H1 (cell line): ENCODE measurements around the gene GALNT12. TPM values are rescaled to one million over a fixed set of nuclear protein-coding genes. Genes with fewer than 3 reads are reported as not detected.

ENCODE experiments used
- CTCF ChIA-PET: fragments of 300-600 bp; sonication (Branson Sonifier 250); formaldehyde crosslinking; loops from one replicate; lab custom pipeline; 2021; ENCODE audit not compliant: partially characterized antibody; lab: Charles Lee
- POLR2A ChIA-PET: fragments of 300-600 bp; sonication (Branson Sonifier 250); formaldehyde crosslinking; loops from one replicate; lab custom pipeline; 2021; ENCODE audit warnings: inconsistent platforms; ENCODE audit not compliant: partially characterized antibody; lab: Charles Lee
- DNase-seq, 2 experiments: peaks; one replicate each; pipeline versions ENCODE4 v3.0.0 to v3.0.0-alpha.2; 2010 to 2022; ENCODE audit warnings: low spot score in 2 of 2, low read depth in 1 of 2, mixed read lengths in 1 of 2
- FAIRE-seq: peaks from 2 replicates; lab custom pipeline; 2011; peaks lifted over from hg19 to GRCh38; lab: Jason Lieb, UNC
- H2AFZ ChIP-seq: 2 replicates; pipeline ENCODE4 v1.8.1; 2012; ENCODE audit warnings: low read length, inconsistent platforms
- H2AK5ac ChIP-seq: 2 replicates; pipeline ENCODE4 v1.6.1; 2013; ENCODE audit warnings: low read depth, low read length
- H2BK120ac ChIP-seq: replicated peaks from 2 replicates; pipeline ENCODE3; 2013; ENCODE audit warnings: low read depth, low read length, inconsistent platforms
- H2BK12ac ChIP-seq: 2 replicates; pipeline ENCODE4 v1.6.1; 2013; ENCODE audit warnings: low read depth, low read length
- H2BK15ac ChIP-seq: 2 replicates; pipeline ENCODE4 v1.6.1; 2013; ENCODE audit warnings: low read length
- H2BK20ac ChIP-seq: 2 replicates; pipeline ENCODE4 v1.6.1; 2013; ENCODE audit warnings: low read length
- H2BK5ac ChIP-seq: 2 replicates; pipeline ENCODE4 v1.6.1; 2013; ENCODE audit warnings: low read depth, low read length
- H3K14ac ChIP-seq: 2 replicates; pipeline ENCODE4 v1.6.1; 2013; ENCODE audit warnings: inconsistent platforms; ENCODE audit not compliant: insufficient read length
- H3K18ac ChIP-seq: 2 replicates; pipeline ENCODE4 v1.6.1; 2013; ENCODE audit warnings: low read length; ENCODE audit errors: extremely low read depth
- H3K23ac ChIP-seq: 2 replicates; pipeline ENCODE4 v1.6.1; 2013; ENCODE audit warnings: inconsistent platforms; ENCODE audit not compliant: insufficient read length
- H3K23me2 ChIP-seq: 2 replicates; pipeline ENCODE4 v1.6.1; 2013; ENCODE audit warnings: low read depth, low read length
- H3K27ac ChIP-seq: 2 replicates; pipeline ENCODE4 v1.6.1; 2011; ENCODE audit warnings: low read depth, low read length, inconsistent platforms
- H3K27me3 ChIP-seq, 4 experiments: replicated peaks in 1 of 4; 1 replicate in 1 of 4; 2 replicates in 3 of 4; pipeline versions ENCODE4 v1.6.1 to v1.8.1; 2011 to 2013; ENCODE audit warnings: low read length in 3 of 4, mild to moderate bottlenecking in 3 of 4, inconsistent platforms in 2 of 4, mixed read lengths in 2 of 4, moderate library complexity in 1 of 4; ENCODE audit not compliant: control insufficient read depth in 3 of 4, insufficient read depth in 3 of 4; ENCODE audit errors: extremely low read depth in 1 of 4
- H3K36me3 ChIP-seq, 4 experiments: 2 replicates each; pipeline versions ENCODE4 v1.6.1 to v1.8.1; 2011 to 2013; ENCODE audit warnings: mild to moderate bottlenecking in 4 of 4, low read length in 3 of 4, moderate library complexity in 2 of 4, control low read depth in 1 of 4, inconsistent platforms in 1 of 4; ENCODE audit not compliant: insufficient read depth in 4 of 4, control insufficient read depth in 2 of 4
- H3K4ac ChIP-seq: replicated peaks from 2 replicates; pipeline ENCODE3; 2013; ENCODE audit warnings: low read length, low read depth, mixed read lengths, inconsistent platforms; ENCODE audit not compliant: insufficient read length
- H3K4me1 ChIP-seq, 4 experiments: replicated peaks in 1 of 4; 1 replicate in 1 of 4; 2 replicates in 3 of 4; pipeline versions ENCODE4 v1.6.1 to v1.8.1; 2011 to 2013; ENCODE audit warnings: low read length in 3 of 4, inconsistent platforms in 2 of 4, mixed read lengths in 1 of 4; ENCODE audit not compliant: insufficient read depth in 4 of 4, control insufficient read depth in 3 of 4
- H3K4me2 ChIP-seq, 2 experiments: 2 replicates each; pipeline versions ENCODE4 v1.6.1 to v1.8.1; 2011 to 2013; ENCODE audit warnings: low read depth in 2 of 2, low read length in 2 of 2, control low read depth in 1 of 2, inconsistent platforms in 1 of 2, mild to moderate bottlenecking in 1 of 2; ENCODE audit not compliant: insufficient read depth in 1 of 2
- H3K4me3 ChIP-seq, 4 experiments: fragments of 200-600, 300-600 bp in 1 of 4; sonication (generic), shearing (Covaris generic), sonication (Bioruptor Twin) in 1 of 4; 2 replicates each; pipeline versions ENCODE4 v1.5.1 to v1.8.1; 2011 to 2016; ENCODE audit warnings: low read length in 4 of 4, low read depth in 3 of 4, control low read depth in 2 of 4, inconsistent platforms in 2 of 4, mild to moderate bottlenecking in 2 of 4, mixed read lengths in 1 of 4, moderate library complexity in 1 of 4; ENCODE audit not compliant: insufficient read depth in 2 of 4; ENCODE audit errors: extremely low read depth in 1 of 4
- H3K56ac ChIP-seq: replicated peaks from 2 replicates; pipeline ENCODE3; 2013; ENCODE audit warnings: low read depth, mild to moderate bottlenecking, mixed read lengths, low read length, inconsistent platforms; ENCODE audit not compliant: insufficient read length
- H3K79me1 ChIP-seq: 2 replicates; pipeline ENCODE4 v1.6.1; 2013; ENCODE audit warnings: low read depth, low read length, control low read depth
- H3K79me2 ChIP-seq, 2 experiments: 2 replicates each; pipeline versions ENCODE4 v1.6.1 to v1.8.1; 2012 to 2013; ENCODE audit warnings: low read length in 2 of 2, mild to moderate bottlenecking in 2 of 2, inconsistent platforms in 1 of 2; ENCODE audit not compliant: insufficient read depth in 2 of 2, control insufficient read depth in 1 of 2
- H3K9ac ChIP-seq, 4 experiments: replicated peaks in 1 of 4; 1 replicate in 1 of 4; 2 replicates in 3 of 4; pipeline versions ENCODE4 v1.6.1 to v1.8.1; 2011 to 2013; ENCODE audit warnings: low read depth in 3 of 4, low read length in 3 of 4, control low read depth in 2 of 4, mild to moderate bottlenecking in 2 of 4, moderate library complexity in 2 of 4, inconsistent platforms in 1 of 4; ENCODE audit errors: extremely low read depth in 1 of 4
- H3K9me3 ChIP-seq, 2 experiments: 2 replicates each; pipeline versions ENCODE4 v1.6.1 to v1.8.1; 2012 to 2013; ENCODE audit warnings: mild to moderate bottlenecking in 2 of 2, moderate library complexity in 2 of 2, control low read depth in 1 of 2, inconsistent platforms in 1 of 2, low read depth in 1 of 2, low read length in 1 of 2, mixed read lengths in 1 of 2; ENCODE audit not compliant: insufficient read depth in 2 of 2
- H4K20me1 ChIP-seq, 2 experiments: replicated peaks in 1 of 2; 2 replicates each; pipeline versions ENCODE3 to v1.8.1; 2011 to 2013; ENCODE audit warnings: inconsistent platforms in 2 of 2, low read length in 2 of 2, mild to moderate bottlenecking in 1 of 2; ENCODE audit not compliant: insufficient read depth in 2 of 2, control insufficient read depth in 1 of 2
- H4K5ac ChIP-seq: 2 replicates; pipeline ENCODE4 v1.6.1; 2013; ENCODE audit warnings: low read length, low read depth, mixed read lengths, inconsistent platforms; ENCODE audit not compliant: insufficient read length
- H4K8ac ChIP-seq: 2 replicates; pipeline ENCODE4 v1.8.0; 2013; ENCODE audit warnings: mild to moderate bottlenecking, moderate library complexity, low read length, inconsistent platforms; ENCODE audit not compliant: insufficient read depth; ENCODE audit errors: extremely low read depth
- H4K91ac ChIP-seq: replicated peaks from 2 replicates; pipeline ENCODE3; 2013; ENCODE audit warnings: low read length, mixed read lengths, inconsistent platforms; ENCODE audit not compliant: insufficient read length
- BACH1 ChIP-seq: IDR thresholded peaks from 2 replicates; pipeline ENCODE4 v1.6.1; 2012; ENCODE audit warnings: low read length, improper control_type of control experiment
- CHD2 ChIP-seq: IDR thresholded peaks from 2 replicates; pipeline ENCODE4 v1.6.1; 2012; ENCODE audit warnings: low read length, improper control_type of control experiment
- CTBP2 ChIP-seq: IDR thresholded peaks from 2 replicates; pipeline ENCODE4 v1.7.0; 2011; ENCODE audit warnings: borderline replicate concordance, mild to moderate bottlenecking, moderate library complexity, mixed read lengths, low read length; ENCODE audit not compliant: insufficient read depth, insufficient read length
- EGR1 ChIP-seq: IDR thresholded peaks from 2 replicates; pipeline ENCODE4 v1.6.1; 2011; ENCODE audit warnings: low read depth, low read length, borderline replicate concordance
- HDAC6 ChIP-seq: IDR thresholded peaks from one replicate; pipeline ENCODE4 v1.7.1; 2012; ENCODE audit warnings: low read depth, mild to moderate bottlenecking, inconsistent platforms, low read length, moderate library complexity
- NANOG ChIP-seq: IDR thresholded peaks from 2 replicates; pipeline ENCODE4 v1.6.1; 2011; ENCODE audit warnings: low read length, low read depth, mild to moderate bottlenecking, inconsistent platforms; ENCODE audit not compliant: insufficient read depth, poor library complexity, severe bottlenecking
- NRF1 ChIP-seq: IDR thresholded peaks from 2 replicates; pipeline ENCODE4 v1.6.1; 2011; ENCODE audit warnings: mild to moderate bottlenecking, low read depth, low read length, improper control_type of control experiment
- SP4 ChIP-seq: IDR thresholded peaks from 2 replicates; pipeline ENCODE4 v1.6.1; 2012; ENCODE audit warnings: low read length, inconsistent platforms
- TEAD4 ChIP-seq: IDR thresholded peaks from 2 replicates; pipeline ENCODE4 v1.6.1; 2012; ENCODE audit warnings: low read depth, low read length, inconsistent platforms, mixed read lengths
- WGBS, 2 experiments: shearing (Covaris generic) in 1 of 2; methylation state at CpG; one replicate each; pipeline versions ENCODE4 v1.1.6 to v1.1.7; 2013 to 2015; ENCODE audit warnings: low lambda C conversion rate in 2 of 2, mixed read lengths in 2 of 2, inconsistent platforms in 1 of 2, low coverage in 1 of 2, missing lambda C conversion rate in 1 of 2; ENCODE audit not compliant: insufficient replicate concordance in 2 of 2, insufficient coverage in 1 of 2, insufficient read length in 1 of 2; ENCODE audit errors: extremely low coverage in 1 of 2, missing lambda C conversion rate in 1 of 2; 5-methylcytosine and 5-hydroxymethylcytosine counted together
- polyA plus RNA-seq, 7 experiments: library from polyadenylated mRNA; depleted of rRNA in 3 of 7; stranded (reverse) in 5 of 7; unstranded in 2 of 7; fragments of >200 nt in 5 of 7; fragments of 200-250 nt in 2 of 7; gene quantifications; 1 replicate in 5 of 7; 2 replicates in 1 of 7; 4 replicates in 1 of 7; pipeline versions ENCODE4 v1.2.1 to v1.2.3, GENCODE V29; 2011 to 2013; ENCODE audit warnings: missing spikeins in 2 of 7, mixed read lengths in 2 of 7
- total RNA-seq: library from RNA; stranded (reverse); fragmentation: NEBNext Ultra II Directional; extraction: Animal tissue kit (Norgen Biotek cat#: 25700); gene quantifications from 2 replicates; pipeline ENCODE4 v1.2.1, GENCODE V29; 2021
- TF ChIP-seq, protein P1 (sequence below): IDR thresholded peaks from 2 replicates; pipeline ENCODE4 v1.6.1; 2012; ENCODE audit warnings: low read length, inconsistent platforms

The GALNT12 gene
- total and polyA plus RNA-seq, 2 of the 8 experiments (the other 6 are each of a cell fraction or from before 2014, with no cell fraction given): 16.2 to 19.6 TPM

DNA sequence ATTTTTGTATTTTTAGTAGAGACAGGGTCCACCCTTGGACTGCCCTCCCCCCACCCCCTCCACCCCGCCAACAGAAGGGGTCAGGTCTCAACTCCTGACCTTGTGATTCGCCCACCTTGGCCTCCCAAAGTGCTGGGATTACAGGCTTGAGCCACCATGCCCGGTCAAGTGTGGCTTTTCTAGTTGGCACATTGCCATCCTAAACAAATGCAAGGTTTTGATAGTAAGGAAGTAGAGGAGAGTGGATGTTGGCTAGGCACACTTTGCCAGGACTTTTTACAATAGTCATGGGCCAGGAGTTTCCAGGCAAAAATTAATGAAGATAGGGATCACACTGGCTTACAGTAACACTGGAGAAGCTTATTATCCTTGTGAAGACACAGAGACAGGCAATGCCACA, 62.4 kb downstream of the GALNT12 start:
- Histone ChIP-seq H3K27ac (no peak overlapping the region), H3K4ac (no peak overlapping the region), H3K79me2 (no peaks in the 10 kb centered on the region), H3K9me3 (0 out of 4 replicates have a peak, but pooled peaks cover 0 to 5% of the 10 kb centered on the region in 2 experiments), H3K23me2 (no peaks in the 10 kb centered on the region), H3K9ac (no peak overlapping the region), H3K18ac (no peak overlapping the region), H4K20me1 (no peaks in the 10 kb centered on the region), H3K36me3 (no peaks in the 10 kb centered on the region), H4K5ac (no peak overlapping the region), H2BK15ac (no peak overlapping the region), H2BK12ac (no peak overlapping the region), H4K8ac (no peak overlapping the region), H2BK20ac (no peak overlapping the region), H3K4me1 (no peaks in the 10 kb centered on the region), H2BK120ac (no peak overlapping the region), H3K23ac (no peak overlapping the region), H2AK5ac (no peak overlapping the region), H3K4me2 (no peak overlapping the region), H2AFZ (no peak overlapping the region), H2BK5ac (no peak overlapping the region), H3K56ac (no peak overlapping the region), H3K27me3 (no peaks in the 10 kb centered on the region), H3K4me3 (no peak overlapping the region), H3K79me1 (no peaks in the 10 kb centered on the region), H4K91ac (no peak overlapping the region), H3K14ac (no peak overlapping the region)
- FAIRE-seq (no peak), DNase-seq (no peak)
- CTCF ChIA-PET: interaction anchor here (0.9 kb wide), 1 partner anchor 106 kb away, joined by 4 read pairs; no protein-coding TSS in a partner anchor
- POLR2A ChIA-PET: no interaction called here
- 94% methylated on average over 2 of the region's 3 CpGs; no CpG with 5 or more reads in 1 of the 2 experiments for WGBS, 2 experiments
- TF ChIP-seq HDAC6 (no peak), NRF1 (no peak), NANOG (no peak), CTBP2 (no peak), CHD2 (no peak), TEAD4 (no peak), BACH1 (no peak), EGR1 (no peak), SP4 (no peak)
- TF ChIP-seq, protein P1, sequence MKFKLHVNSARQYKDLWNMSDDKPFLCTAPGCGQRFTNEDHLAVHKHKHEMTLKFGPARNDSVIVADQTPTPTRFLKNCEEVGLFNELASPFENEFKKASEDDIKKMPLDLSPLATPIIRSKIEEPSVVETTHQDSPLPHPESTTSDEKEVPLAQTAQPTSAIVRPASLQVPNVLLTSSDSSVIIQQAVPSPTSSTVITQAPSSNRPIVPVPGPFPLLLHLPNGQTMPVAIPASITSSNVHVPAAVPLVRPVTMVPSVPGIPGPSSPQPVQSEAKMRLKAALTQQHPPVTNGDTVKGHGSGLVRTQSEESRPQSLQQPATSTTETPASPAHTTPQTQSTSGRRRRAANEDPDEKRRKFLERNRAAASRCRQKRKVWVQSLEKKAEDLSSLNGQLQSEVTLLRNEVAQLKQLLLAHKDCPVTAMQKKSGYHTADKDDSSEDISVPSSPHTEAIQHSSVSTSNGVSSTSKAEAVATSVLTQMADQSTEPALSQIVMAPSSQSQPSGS: no peak
